ENCODE results near the gene FRMD4A. TPM values are rescaled to one million over a fixed set of nuclear protein-coding genes. Genes with fewer than 3 reads are reported as not detected.

The FRMD4A gene
- polyA plus RNA-seq, 1 of the 3 experiments (the other 2 are of a cell fraction): 37.7 TPM

DNA sequence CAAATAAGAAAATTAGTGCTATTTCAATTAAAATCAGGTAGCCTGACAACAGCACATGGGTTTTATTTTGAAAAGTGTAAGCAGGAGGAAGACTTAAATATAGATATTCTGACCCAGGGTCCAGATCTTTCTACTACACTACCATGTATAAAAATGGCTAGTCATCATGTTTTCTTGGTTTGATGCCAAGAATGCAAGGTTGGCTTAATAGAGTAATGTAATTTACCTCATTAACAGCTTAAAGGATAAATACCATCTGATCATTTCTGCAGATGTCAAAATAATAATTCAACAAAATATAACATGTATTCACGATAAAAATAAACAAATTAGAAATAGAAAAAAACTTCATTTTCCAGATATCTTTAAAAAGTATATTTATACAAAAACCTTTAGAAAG is 39.4 kb downstream of the FRMD4A start:
- DNase-seq: no peak
- POLR2A ChIA-PET: no interaction called here
- Histone ChIP-seq H3K27ac (ENCODE audit: low read depth in 2 of 2, low read length in 1 of 2) (no peak overlapping the region), H3K9me3 (peaks cover 4% of the 10 kb centered on the region), H3K79me2 (ENCODE audit: insufficient read depth) (no peaks in the 10 kb centered on the region), H3K4me2 (no peak overlapping the region), H3K4me3 (ENCODE audit: low read depth in 2 of 2, low read length in 1 of 2) (no peak overlapping the region), H3K27me3 (ENCODE audit: insufficient read depth) (no peaks in the 10 kb centered on the region), H2AFZ (ENCODE audit: low read depth) (no peak overlapping the region), H4K20me1 (ENCODE audit: insufficient read depth) (no peaks in the 10 kb centered on the region), H3F3A (replicated peaks; ENCODE audit: insufficient read depth) (no peaks in the 10 kb centered on the region), H3K9ac (no peak overlapping the region), H3K36me3 (replicated peaks in 1 of 2; ENCODE audit: control insufficient read depth in 1 of 2, insufficient read depth in 2 of 2, low read length in 1 of 2) (no peaks in the 10 kb centered on the region), H3K9me2 (0 out of 2 replicates have a peak, but pooled peaks cover 5% of the 10 kb centered on the region), H3K4me1 (ENCODE audit: control insufficient read depth in 1 of 2, insufficient read depth in 2 of 2, low read depth in 1 of 2, low read length in 1 of 2) (peaks cover 0 to 2% of the 10 kb centered on the region in 2 experiments; a peak in 1 of 4 replicates)
- WGBS (ENCODE audit: low lambda C conversion rate): 45% methylated on average over 1 of the region's 1 CpG
- CTCF ChIA-PET: no interaction called here
- TF ChIP-seq SMC3 (IDR thresholded peaks at IDR 0.05; ENCODE audit: low read depth, low read length) (no peak), TAF1 (IDR thresholded peaks at IDR 0.05; ENCODE audit: borderline replicate concordance, low read depth, low read length) (no peak), GATA2 (CRISPR knock-in tag; IDR thresholded peaks at IDR 0.05) (no peak), TCF12 (IDR thresholded peaks at IDR 0.05) (no peak)
- TF ChIP-seq, protein P1, sequence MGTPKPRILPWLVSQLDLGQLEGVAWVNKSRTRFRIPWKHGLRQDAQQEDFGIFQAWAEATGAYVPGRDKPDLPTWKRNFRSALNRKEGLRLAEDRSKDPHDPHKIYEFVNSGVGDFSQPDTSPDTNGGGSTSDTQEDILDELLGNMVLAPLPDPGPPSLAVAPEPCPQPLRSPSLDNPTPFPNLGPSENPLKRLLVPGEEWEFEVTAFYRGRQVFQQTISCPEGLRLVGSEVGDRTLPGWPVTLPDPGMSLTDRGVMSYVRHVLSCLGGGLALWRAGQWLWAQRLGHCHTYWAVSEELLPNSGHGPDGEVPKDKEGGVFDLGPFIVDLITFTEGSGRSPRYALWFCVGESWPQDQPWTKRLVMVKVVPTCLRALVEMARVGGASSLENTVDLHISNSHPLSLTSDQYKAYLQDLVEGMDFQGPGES (IDR thresholded peaks at IDR 0.05; ENCODE audit: low read depth, low read length): no peak

DNA sequence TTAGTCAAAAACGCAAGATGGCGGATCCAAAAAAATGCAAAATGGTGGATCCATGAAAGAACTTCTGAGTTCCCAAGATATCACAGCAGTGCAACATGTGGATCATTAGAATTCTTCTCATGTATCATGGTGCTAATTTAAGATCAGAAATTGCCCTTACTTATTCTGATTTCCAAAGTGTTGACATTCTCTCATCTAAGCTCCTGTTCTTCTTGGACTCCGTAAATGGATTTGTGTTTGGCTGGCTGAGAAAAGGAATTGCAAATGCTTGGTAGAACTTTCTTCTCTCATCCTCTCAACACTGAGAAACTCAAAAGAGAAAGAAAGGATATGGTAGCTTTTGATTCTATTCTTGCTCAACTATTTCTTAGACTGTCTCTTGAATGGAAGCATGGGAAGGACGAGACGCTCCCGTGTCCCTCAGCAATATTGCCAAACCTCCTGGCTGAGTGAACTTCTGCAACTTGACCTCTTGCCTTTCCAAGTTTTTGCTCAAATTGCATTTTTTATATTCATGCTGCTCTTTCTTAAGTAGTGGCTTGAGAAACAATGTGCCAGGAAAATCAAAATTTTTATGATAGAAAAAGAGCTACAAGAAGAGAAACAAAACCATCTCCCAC is 44.7 kb downstream of the FRMD4A start:
- Histone ChIP-seq H3K9me2 (0 out of 2 replicates have a peak, but pooled peaks cover 5% of the 10 kb centered on the region), H4K20me1 (ENCODE audit: insufficient read depth) (no peaks in the 10 kb centered on the region), H3K27ac (ENCODE audit: low read depth in 2 of 2, low read length in 1 of 2) (no peak overlapping the region), H2AFZ (ENCODE audit: low read depth) (no peak overlapping the region), H3K4me3 (ENCODE audit: low read depth in 2 of 2, low read length in 1 of 2) (no peak overlapping the region), H3K79me2 (ENCODE audit: insufficient read depth) (no peaks in the 10 kb centered on the region), H3K4me2 (no peak overlapping the region), H3K36me3 (replicated peaks in 1 of 2; ENCODE audit: control insufficient read depth in 1 of 2, insufficient read depth in 2 of 2, low read length in 1 of 2) (no peaks in the 10 kb centered on the region), H3K9me3 (peaks cover 4% of the 10 kb centered on the region), H3K27me3 (ENCODE audit: insufficient read depth) (no peaks in the 10 kb centered on the region), H3K9ac (no peak overlapping the region), H3K4me1 (ENCODE audit: control insufficient read depth in 1 of 2, insufficient read depth in 2 of 2, low read depth in 1 of 2, low read length in 1 of 2) (no peaks in the 10 kb centered on the region), H3F3A (replicated peaks; ENCODE audit: insufficient read depth) (no peaks in the 10 kb centered on the region)
- no peak for TF ChIP-seq TEAD4 (IDR thresholded peaks at IDR 0.05; ENCODE audit: borderline replicate concordance, insufficient read depth)
- TF ChIP-seq, protein P2, sequence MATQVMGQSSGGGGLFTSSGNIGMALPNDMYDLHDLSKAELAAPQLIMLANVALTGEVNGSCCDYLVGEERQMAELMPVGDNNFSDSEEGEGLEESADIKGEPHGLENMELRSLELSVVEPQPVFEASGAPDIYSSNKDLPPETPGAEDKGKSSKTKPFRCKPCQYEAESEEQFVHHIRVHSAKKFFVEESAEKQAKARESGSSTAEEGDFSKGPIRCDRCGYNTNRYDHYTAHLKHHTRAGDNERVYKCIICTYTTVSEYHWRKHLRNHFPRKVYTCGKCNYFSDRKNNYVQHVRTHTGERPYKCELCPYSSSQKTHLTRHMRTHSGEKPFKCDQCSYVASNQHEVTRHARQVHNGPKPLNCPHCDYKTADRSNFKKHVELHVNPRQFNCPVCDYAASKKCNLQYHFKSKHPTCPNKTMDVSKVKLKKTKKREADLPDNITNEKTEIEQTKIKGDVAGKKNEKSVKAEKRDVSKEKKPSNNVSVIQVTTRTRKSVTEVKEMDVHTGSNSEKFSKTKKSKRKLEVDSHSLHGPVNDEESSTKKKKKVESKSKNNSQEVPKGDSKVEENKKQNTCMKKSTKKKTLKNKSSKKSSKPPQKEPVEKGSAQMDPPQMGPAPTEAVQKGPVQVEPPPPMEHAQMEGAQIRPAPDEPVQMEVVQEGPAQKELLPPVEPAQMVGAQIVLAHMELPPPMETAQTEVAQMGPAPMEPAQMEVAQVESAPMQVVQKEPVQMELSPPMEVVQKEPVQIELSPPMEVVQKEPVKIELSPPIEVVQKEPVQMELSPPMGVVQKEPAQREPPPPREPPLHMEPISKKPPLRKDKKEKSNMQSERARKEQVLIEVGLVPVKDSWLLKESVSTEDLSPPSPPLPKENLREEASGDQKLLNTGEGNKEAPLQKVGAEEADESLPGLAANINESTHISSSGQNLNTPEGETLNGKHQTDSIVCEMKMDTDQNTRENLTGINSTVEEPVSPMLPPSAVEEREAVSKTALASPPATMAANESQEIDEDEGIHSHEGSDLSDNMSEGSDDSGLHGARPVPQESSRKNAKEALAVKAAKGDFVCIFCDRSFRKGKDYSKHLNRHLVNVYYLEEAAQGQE (IDR thresholded peaks at IDR 0.05; ENCODE audit: low read depth, low read length): no peak
- no peak for TF ChIP-seq TAF1 (IDR thresholded peaks at IDR 0.05; ENCODE audit: borderline replicate concordance, low read depth, low read length)
- TF ChIP-seq NRF1 (IDR thresholded peaks at IDR 0.05; ENCODE audit: low read depth, low read length): no peak
- TF ChIP-seq, protein P1 (IDR thresholded peaks at IDR 0.05; ENCODE audit: low read depth, low read length): no peak
- TF ChIP-seq RCOR1 (IDR thresholded peaks at IDR 0.05; ENCODE audit: low read length): no peak
- no peak for TF ChIP-seq POLR2AphosphoS5 (IDR thresholded peaks at IDR 0.05; ENCODE audit: low read depth, low read length)
- TF ChIP-seq, protein P3, sequence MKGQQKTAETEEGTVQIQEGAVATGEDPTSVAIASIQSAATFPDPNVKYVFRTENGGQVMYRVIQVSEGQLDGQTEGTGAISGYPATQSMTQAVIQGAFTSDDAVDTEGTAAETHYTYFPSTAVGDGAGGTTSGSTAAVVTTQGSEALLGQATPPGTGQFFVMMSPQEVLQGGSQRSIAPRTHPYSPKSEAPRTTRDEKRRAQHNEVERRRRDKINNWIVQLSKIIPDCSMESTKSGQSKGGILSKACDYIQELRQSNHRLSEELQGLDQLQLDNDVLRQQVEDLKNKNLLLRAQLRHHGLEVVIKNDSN (IDR thresholded peaks at IDR 0.05; ENCODE audit: borderline replicate concordance, low read depth): no peak
- TF ChIP-seq, protein P4, sequence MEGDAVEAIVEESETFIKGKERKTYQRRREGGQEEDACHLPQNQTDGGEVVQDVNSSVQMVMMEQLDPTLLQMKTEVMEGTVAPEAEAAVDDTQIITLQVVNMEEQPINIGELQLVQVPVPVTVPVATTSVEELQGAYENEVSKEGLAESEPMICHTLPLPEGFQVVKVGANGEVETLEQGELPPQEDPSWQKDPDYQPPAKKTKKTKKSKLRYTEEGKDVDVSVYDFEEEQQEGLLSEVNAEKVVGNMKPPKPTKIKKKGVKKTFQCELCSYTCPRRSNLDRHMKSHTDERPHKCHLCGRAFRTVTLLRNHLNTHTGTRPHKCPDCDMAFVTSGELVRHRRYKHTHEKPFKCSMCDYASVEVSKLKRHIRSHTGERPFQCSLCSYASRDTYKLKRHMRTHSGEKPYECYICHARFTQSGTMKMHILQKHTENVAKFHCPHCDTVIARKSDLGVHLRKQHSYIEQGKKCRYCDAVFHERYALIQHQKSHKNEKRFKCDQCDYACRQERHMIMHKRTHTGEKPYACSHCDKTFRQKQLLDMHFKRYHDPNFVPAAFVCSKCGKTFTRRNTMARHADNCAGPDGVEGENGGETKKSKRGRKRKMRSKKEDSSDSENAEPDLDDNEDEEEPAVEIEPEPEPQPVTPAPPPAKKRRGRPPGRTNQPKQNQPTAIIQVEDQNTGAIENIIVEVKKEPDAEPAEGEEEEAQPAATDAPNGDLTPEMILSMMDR (IDR thresholded peaks at IDR 0.05): no peak
- TF ChIP-seq SMC3 (IDR thresholded peaks at IDR 0.05; ENCODE audit: low read depth, low read length): no peak
- TF ChIP-seq FOXM1 (IDR thresholded peaks at IDR 0.05; ENCODE audit: low read depth): no peak
- TF ChIP-seq JUND (IDR thresholded peaks at IDR 0.05): no peak
- TF ChIP-seq YY1 (IDR thresholded peaks at IDR 0.05; ENCODE audit: low read depth): no peak
- TF ChIP-seq NFIC (IDR thresholded peaks at IDR 0.05; ENCODE audit: borderline replicate concordance): no peak
- no peak for TF ChIP-seq TCF12 (IDR thresholded peaks at IDR 0.05)
- CTCF ChIA-PET: interaction anchor here (1.2 kb wide), 1 partner anchor 40 kb away, joined by 3 read pairs; no protein-coding TSS in a partner anchor
- no peak for DNase-seq
- POLR2A ChIA-PET: no interaction called here
- 79% methylated on average over 6 of the region's 6 CpGs for WGBS (ENCODE audit: low lambda C conversion rate)
